ENCODE measurements around the gene IL5RA.

IL5RA gene

DNA sequence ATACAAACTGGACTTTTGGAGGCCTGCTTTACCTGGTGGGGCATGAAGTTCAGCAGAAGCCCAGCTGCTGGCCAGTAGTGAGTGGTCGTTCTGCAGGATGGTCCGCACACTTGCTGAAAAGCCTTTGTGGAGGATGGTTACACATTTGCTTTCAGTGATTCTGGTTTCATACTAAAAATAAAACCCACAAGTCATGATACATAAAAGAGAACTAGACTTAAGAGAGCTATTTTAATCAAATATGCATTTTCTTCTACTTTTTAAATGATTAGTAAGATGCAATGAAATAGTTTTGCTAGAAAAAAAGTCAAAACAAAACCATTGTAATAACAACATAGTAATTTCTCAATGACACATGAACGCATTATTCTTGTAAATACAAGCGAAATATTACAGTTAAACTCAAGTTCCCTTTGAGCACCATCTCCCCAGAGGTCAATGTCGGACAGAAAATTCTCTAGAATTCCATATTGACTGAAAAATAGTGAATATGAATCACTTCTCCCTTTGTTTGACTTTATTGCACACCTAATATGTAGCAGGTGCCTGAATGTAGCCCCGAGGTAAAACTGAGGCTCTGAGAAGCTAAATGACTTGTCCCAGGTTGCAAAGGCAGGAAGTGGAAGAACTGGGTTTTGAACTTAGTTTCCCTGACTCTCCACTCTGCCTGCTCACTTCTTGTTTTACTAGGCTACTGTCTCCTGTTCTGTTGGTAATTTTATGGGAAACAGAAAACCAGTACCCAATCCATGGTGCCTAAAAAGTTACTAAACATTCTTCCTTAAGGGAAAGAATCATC, 8.3 kb downstream of the IL5RA start:
- no peaks in the 10 kb centered on the region for H3K79me2 ChIP-seq (ENCODE audit: low read length)
- no peak for TF ChIP-seq EZH2phosphoT487 (IDR thresholded peaks at IDR 0.05; ENCODE audit: low read depth)
- no peak for TF ChIP-seq CTCF (IDR thresholded peaks at IDR 0.05; ENCODE audit: low read depth, low read length)
- H3K36me3 ChIP-seq (replicated peaks; ENCODE audit: low read depth, low read length), result no peaks in the 10 kb centered on the region
- H3K27ac ChIP-seq (ENCODE audit: low read length), result peak overlapping the region; percentile 18; the same call in 1 of the 2 replicates
- peak overlapping the region; percentile 74 for H3K4me2 ChIP-seq (ENCODE audit: low read length)
- peaks cover 31% of the 10 kb centered on the region for H3K4me1 ChIP-seq (ENCODE audit: low read length)
- H2AFZ ChIP-seq (ENCODE audit: low read depth, low read length), result peak overlapping the region; percentile 26; the same call in 1 of the 2 replicates
- peak overlapping the region; percentile 49 for H3K4me3 ChIP-seq (ENCODE audit: low read length)
- H3K27me3 ChIP-seq (ENCODE audit: low read depth, low read length), result no peaks in the 10 kb centered on the region
- no peaks in the 10 kb centered on the region for H4K20me1 ChIP-seq (ENCODE audit: insufficient read depth, low read length)
- 0 out of 2 replicates have a peak overlapping the region, but pooled peaks have one; percentile 9 for H3K9ac ChIP-seq (ENCODE audit: low read length)
- no peaks in the 10 kb centered on the region for H3K9me3 ChIP-seq (ENCODE audit: insufficient read depth, low read length)

DNA sequence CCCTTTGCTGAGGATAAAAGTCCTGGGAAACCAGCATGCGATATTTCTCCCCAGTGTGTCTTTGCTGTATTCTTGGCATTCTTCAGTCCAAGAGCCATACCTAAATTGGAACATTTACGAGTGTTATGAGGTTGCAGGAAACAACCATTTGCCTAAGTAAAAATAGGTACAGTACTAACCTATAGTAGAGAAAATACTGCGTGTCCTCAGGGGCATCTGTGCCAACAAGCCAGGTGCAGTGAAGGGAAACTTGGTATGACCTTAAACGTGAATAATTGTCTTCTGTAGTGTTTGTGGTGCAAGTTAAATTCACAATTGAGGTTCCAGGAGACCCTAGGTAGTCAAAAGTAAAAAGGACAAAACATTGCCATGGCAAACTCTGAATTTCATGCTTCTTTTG, 12.2 kb downstream of the IL5RA start:
- Histone ChIP-seq H3K9ac (ENCODE audit: low read length) (no peak overlapping the region), H3K27ac (ENCODE audit: low read length) (no peak overlapping the region), H2AFZ (ENCODE audit: low read depth, low read length) (no peak overlapping the region), H3K79me2 (ENCODE audit: low read length) (no peaks in the 10 kb centered on the region), H3K4me3 (ENCODE audit: low read length) (no peak overlapping the region), H3K27me3 (ENCODE audit: low read depth, low read length) (no peaks in the 10 kb centered on the region), H3K4me1 (ENCODE audit: low read length) (peaks cover 32% of the 10 kb centered on the region), H3K4me2 (ENCODE audit: low read length) (no peak overlapping the region), H3K36me3 (replicated peaks; ENCODE audit: low read depth, low read length) (no peaks in the 10 kb centered on the region), H3K9me3 (ENCODE audit: insufficient read depth, low read length) (no peaks in the 10 kb centered on the region), H4K20me1 (ENCODE audit: insufficient read depth, low read length) (no peaks in the 10 kb centered on the region)
- TF ChIP-seq CTCF (IDR thresholded peaks at IDR 0.05; ENCODE audit: low read depth, low read length) (no peak), EZH2phosphoT487 (IDR thresholded peaks at IDR 0.05; ENCODE audit: low read depth) (no peak)

DNA sequence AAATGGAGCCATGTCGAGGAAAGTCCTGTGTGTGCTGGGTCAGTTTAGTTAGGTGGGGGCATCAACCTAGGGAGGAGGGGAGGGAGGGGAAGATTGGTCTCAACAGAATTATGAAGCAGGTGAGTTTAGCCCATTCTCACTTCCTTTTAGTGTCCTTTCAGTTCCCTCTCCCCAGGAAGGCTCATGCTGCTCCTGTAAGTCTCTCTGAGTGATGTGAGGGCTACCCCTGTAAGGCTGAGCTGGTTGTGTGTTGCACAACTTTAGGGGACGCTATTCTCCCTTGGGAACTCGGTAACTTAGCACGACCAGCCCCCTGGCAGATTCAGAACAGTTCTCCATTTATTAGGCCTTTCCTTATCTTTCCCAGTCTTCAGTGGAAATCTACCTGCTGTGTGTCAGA, 21.2 kb downstream of the IL5RA start:
- Histone ChIP-seq H2AFZ (ENCODE audit: low read depth, low read length) (no peak overlapping the region), H3K4me2 (ENCODE audit: low read length) (peak overlapping the region; percentile 78), H3K9me3 (ENCODE audit: insufficient read depth, low read length) (peaks cover 4% of the 10 kb centered on the region; the same call in 1 of the 2 replicates), H3K4me3 (ENCODE audit: low read length) (peak overlapping the region; percentile 56), H3K79me2 (ENCODE audit: low read length) (no peaks in the 10 kb centered on the region), H4K20me1 (ENCODE audit: insufficient read depth, low read length) (no peaks in the 10 kb centered on the region), H3K27ac (ENCODE audit: low read length) (peak overlapping the region; percentile 88), H3K9ac (ENCODE audit: low read length) (peak overlapping the region; percentile 62), H3K36me3 (replicated peaks; ENCODE audit: low read depth, low read length) (no peaks in the 10 kb centered on the region), H3K4me1 (ENCODE audit: low read length) (peaks cover 70% of the 10 kb centered on the region), H3K27me3 (ENCODE audit: low read depth, low read length) (no peaks in the 10 kb centered on the region)
- TF ChIP-seq EZH2phosphoT487 (IDR thresholded peaks at IDR 0.05; ENCODE audit: low read depth), result no peak
- peak; percentile 82 for TF ChIP-seq CTCF (IDR thresholded peaks at IDR 0.05; ENCODE audit: low read depth, low read length)

DNA sequence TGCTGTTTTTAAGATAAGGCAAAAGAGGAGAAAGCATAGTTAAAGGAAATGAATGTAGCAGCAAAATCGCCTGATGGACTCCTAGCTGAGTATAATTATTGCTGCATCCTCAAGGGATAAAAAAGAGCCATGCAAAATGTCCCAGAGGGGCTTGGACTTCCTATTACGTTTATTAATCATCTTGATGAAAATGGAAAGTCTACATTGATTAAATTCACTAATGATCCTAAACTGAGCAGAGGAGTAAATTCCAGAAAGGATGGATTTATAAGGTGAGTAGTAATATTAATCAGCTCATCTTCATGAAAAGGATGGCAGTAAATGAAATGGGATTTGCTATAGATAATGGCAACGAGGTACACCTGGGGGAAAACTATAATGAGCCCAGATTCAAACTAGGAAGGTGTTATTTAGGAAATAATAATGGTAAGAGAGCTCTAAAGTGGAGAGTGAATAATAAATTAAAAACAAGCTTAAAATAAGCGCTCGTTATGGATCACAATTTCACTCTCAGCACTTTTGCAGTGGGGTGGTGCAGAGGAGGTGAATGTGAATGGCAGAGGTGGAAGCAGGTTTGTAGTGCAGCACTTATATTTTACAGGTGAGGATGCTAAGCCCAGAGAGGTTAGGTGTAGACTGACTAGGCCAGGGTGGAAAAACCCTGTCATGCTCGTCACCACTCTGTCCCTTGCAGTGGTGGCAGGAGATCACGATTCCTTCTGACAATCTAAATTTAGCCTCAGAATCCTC, 22.3 kb downstream of the IL5RA start:
- H3K27ac ChIP-seq (ENCODE audit: low read length), result peak overlapping the region; percentile 88
- peaks cover 82% of the 10 kb centered on the region for H3K4me1 ChIP-seq (ENCODE audit: low read length)
- no peak for TF ChIP-seq CTCF (IDR thresholded peaks at IDR 0.05; ENCODE audit: low read depth, low read length)
- no peak for TF ChIP-seq EZH2phosphoT487 (IDR thresholded peaks at IDR 0.05; ENCODE audit: low read depth)
- H3K79me2 ChIP-seq (ENCODE audit: low read length), result no peaks in the 10 kb centered on the region
- peak overlapping the region; percentile 78 for H3K4me2 ChIP-seq (ENCODE audit: low read length)
- H4K20me1 ChIP-seq (ENCODE audit: insufficient read depth, low read length), result no peaks in the 10 kb centered on the region
- H3K9ac ChIP-seq (ENCODE audit: low read length), result peak overlapping the region; percentile 62
- no peaks in the 10 kb centered on the region for H3K36me3 ChIP-seq (replicated peaks; ENCODE audit: low read depth, low read length)
- peak overlapping the region; percentile 29; the same call in 1 of the 2 replicates for H3K4me3 ChIP-seq (ENCODE audit: low read length)
- H3K27me3 ChIP-seq (ENCODE audit: low read depth, low read length), result no peaks in the 10 kb centered on the region
- H2AFZ ChIP-seq (ENCODE audit: low read depth, low read length), result no peak overlapping the region
- peaks cover 4% of the 10 kb centered on the region; the same call in 1 of the 2 replicates for H3K9me3 ChIP-seq (ENCODE audit: insufficient read depth, low read length)

All from OCI-LY3 (cell line).